Skin of body (tissue), 2 donors: ENCODE measurements around the gene DLGAP4. TPM values are rescaled to one million over a fixed set of nuclear protein-coding genes. Genes with fewer than 3 reads are reported as not detected.

Experiments
- DNase-seq: peaks from one replicate; lab custom pipeline; 2025; lab: John Stamatoyannopoulos, UW
- total RNA-seq: library from RNA; depleted of rRNA; stranded (reverse); fragments of >200 nt; gene quantifications from one replicate; pipeline ENCODE4 v1.2.3, GENCODE V29; 2014

DLGAP4 gene
- total RNA-seq, 1 donor from 2014 or later, result 22.3 TPM

DNA sequence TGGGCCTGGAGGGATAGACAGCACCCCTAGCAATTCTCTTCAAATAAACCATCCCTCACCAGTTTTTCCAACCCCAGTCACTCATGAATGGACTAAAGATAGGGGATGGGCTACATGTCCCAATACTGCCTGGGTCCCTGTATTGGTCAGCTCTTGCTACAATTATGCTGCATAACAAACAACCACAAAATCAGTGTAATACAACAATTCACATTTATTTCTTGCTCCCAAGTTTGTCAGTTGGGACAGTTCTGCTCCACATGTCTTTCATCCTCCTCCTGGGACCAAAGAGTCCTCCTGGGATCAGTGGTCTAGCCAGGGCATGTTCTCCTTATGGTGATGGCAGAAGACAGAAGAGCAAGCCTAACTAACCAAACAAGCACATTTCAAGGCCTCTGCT, 143.5 kb downstream of the DLGAP4 start:
- DNase-seq, result no peak

DNA sequence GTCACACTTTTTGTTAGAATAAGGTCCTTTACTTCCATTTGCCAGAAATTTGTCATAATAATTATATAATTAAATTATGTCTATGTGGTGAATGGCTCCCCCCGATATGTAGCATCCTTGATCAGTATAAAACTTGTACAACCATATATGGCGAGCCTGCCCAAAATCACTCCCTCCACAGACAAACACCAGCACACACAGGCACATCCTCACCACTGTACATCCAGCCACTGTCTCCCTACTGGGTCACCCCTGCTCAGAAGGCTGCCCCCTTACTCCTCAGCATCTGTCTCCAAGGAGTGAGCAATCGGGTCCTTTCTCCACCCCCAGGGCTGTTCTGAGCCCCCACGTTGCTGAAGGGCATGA, 148.2 kb downstream of the DLGAP4 start:
- DNase-seq, result no peak

DNA sequence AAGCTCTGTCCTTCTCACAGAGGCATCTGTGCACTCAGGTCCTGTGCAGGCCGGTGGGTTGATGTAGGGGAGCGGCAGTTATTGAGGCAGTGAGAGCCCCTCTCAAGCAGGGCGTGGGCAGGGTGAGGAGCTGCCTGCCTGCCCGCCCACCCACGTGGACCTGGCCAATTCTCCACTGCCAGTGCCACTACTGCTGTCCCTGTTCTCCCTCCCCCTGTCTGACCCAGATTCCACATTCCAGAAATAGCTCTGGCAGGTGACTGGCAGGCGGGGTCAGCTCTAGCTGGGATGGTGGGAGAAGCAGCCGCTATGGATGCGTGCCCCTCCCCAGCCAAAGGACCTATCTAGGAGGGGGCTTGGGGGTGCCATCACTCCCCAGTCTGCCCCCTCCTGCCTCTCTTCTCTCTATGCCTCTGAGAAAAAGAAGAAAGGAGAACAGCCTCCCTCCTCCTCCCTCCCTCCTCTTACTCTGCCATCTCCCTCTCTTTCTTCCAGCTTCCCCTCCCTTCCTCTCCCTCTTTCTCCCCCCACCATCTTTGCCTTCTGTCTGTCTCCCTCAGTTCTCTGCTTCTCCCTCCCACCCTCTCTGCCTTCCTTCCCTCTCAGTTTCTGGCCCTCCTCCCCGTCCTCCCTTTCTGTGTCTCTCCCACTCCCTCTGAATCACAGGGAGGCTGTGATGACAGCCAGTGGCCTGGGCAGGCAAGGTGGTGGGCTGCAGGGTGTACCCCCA, 148.7 kb downstream of the DLGAP4 start:
- no peak for DNase-seq

DNA sequence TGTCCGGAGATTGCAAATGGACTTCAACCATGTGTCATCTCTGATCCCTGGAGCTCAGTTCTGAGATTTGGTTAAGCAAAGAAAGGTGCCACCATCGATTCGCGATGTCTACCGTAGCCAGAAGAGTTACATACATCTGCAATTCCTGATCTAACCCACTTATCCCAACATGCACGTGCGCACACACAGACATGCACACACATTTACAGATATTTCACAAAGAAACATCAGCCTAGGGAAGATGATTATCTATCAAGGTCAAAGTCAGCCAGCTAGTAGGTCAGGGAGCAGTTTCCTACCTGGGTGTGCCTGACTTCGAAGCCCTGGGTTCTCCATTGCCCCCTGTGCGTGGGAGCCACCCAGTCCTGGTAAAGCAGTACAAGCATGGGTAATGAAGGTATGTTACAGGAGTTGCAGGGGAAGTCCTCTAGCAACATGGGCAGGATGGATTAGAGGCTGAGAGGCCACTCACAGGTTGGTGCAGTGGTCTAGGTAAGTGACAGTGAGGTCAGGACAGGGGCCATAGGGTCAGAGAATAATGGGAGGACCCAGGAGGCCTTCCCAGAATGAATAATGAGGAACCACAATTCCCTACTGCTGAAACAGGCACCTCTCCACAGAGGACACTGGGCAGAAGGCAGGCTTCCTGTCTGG, 150.0 kb downstream of the DLGAP4 start:
- no peak for DNase-seq

DNA sequence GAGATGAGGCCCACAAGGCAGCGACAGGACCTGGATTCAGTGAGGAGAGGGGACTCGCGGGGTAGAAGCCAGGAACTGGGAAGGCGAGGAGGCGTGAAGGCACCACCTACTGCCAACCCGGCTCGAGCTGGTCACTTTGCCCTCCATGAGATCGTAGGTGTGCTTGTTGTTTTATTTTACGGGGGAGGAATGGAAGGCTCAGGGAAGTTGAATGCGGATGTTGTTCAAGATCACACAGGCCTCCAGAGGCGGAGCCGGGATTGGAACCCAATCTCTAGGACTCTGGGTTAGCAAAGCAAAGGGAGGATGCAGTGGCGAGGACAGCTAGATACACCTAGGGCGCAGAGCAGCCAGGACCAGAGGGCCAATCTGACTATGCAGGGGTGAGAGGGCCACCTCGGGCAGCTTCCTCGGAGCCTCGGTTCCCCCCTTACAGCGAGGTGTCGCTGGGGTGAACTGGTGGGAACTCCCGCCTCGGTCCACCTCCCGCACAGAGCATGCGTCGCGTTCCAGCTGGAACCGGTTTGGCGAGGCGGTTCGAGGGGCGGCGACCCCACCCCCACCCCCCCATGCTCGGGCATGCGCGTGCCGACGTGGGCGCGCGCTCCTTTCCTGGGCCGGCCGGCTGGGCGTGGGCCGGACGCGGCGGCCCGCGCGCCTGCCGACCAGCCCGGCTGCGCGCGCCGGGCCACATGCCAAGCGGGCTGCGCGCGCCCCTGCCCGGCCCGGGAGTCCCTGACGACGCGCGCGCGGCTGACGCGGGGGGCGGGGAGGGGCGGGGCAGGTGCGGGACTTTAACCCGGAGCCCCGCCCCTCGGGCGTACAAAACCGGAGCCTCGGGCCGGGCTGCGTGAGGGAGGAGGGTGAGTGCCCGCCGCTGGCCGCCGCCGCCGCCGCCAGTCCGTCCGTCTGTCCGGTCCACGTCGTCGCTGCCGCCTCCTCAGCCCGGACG, 154.8 kb downstream of the DLGAP4 start:
- DNase-seq, result peak; percentile 93

DNA sequence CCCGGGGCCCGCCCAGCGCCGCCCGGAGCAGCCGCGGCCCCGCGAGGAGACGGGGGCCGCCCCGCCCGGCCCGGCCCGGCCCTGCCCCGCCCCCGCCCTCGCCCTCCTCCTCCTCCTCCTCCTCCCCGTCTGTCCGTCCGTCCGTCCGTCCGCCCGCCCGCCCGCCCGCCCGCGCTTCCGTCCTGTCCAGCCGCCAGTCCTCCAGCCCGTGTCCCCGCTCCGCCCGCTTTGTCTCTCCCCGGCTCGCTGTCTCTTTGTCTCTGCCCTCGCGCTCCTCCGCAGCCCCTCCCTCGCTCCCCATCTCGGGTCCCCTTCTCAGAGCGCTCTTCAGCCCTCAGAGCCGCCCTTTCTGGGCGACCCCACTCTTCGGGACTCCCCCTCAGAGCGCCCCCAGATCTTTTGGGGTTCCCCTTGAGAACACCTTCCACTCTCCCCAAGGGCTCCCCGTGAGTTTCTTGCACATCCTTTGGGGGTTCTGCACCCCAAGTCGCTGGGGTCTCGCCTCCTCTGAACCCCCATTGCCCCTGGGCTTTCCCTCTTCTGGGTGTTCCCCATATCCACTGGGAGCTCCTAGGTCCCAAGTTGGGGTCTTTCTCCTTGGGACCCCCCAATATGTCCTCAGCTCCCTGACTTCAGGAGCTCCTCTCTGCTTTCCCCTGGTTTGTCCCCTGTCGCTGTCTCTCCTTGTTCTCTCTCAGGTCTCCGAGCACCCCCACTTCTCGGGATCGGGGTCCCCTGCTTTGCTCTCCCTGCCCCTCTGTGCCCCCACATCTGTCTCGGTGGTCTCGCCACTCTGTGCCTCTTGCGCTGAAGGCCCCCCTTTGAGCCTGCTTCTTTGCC, 155.7 kb downstream of the DLGAP4 start:
- no peak for DNase-seq

DNA sequence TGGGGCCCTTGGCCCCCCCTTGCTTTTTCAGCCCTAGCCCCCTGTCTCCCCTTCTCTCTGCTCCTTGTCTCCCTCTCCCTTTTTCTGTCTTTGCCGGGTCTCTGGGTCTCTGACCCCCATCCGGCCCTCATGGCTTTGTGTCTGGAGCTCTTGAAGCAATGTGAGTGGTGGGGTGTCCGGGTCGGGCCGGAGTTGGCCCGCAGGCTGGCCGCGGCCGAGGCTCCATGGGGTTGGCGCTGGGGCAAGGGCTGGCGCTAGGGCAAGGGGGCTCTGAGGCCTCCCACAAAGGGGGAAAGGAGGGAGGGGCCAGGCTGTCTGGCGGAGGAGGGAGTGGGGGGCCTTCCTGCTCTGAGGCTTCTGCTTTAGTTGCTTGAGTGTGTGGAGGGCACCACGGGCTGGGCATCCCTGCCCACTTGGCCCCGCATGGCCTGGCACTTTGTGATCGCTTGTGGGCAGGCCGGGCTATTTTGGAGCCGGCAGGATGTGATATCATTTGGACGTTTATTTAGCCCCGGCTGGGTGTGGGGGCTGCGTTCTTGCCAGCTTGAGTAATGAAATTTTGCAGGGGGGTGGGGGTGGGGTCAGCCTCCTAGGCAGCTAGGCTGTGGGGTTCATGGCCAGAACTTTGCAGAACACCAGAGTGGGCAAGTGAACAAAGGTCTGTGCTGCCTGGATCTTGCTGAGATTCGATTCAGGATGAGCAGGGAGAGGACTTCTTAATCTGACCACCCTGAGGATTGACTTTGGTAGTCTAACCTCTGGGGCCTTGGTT, 156.5 kb downstream of the DLGAP4 start:
- DNase-seq, result peak; percentile 18

DNA sequence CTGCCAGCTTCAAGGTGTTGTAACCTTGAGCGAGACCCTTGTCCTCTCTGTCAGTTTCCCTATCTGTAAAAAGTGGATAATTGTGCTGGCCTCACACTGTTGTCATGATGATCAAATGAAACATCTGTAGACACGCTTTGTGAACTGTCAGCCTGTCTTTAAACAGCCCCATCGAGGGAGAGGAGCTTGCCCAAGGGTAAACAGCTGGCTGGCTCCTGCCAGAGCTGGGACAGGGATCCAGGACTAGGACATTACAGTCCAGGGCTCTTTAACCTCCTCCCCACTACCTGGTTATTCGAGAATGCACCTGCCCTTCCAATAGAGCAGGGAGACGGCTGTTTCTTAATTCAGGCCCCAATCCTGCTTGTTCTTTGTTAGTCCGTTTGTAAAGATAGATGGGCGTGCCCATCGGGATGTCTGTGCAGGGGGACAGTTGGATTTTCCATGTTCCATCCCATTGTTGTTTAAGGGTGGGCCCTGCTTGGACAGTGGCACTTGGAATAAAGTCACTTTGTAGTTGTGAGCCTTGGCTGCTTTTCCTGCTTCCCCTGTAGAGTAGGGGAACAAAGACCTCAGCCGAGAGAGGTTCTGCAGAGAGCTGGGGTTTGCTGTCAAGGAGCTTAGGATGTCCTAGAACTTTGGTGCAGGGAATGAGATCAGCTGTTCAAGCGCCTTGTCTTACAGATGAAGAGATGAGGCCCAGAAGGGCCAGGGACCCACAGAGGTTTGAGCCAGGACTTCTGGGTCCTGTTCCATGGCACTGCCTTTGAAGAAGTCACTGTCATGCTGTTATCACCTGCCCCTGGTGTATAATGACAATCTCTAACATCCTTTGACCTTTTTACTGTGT, 157.3 kb downstream of the DLGAP4 start:
- no peak for DNase-seq

DNA sequence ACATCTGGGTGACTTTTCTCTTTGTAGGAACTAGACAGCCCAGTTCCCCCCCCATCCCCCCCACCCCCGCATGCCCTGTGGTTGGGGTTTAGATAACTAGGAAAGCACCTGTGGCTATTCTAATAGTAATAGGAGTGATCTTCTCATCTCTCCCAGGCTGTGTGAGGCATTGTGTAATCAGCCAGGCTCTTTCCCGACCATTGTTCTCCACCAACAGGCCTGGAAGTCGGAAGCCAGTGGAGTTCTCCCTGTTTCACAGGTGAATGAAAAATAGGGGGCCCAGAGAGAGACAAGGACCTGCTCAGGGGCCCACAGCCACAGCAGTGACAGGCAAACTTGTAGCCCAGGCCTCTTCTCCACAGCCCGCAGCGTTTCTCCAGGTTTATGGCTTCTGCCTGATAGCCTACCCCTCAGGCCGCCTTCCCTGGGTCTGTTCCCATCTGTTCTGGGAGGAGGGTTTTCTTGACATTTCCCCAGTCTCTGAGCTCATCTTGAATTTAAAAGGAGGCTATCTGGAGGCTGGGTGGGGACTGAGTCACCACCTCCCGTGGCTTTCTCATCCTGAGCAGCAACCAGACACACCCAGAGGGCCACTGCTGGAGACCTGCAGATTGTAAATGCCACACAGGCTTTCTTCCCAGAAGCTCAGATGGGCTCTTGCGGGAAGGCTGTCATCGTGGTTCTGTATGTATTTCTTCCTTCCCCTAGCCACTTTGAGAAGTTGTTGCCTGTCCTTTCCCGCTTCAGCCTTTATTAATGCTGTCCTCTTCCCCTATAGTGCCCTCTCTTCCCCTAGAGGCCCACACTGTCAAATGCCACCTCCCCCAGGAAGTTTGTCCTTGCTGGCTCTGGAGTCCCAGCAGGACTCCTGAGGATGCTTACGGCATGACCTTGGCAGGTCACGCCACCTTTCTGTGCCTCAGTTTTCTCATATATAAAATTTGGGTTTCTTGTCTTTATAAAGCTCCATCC, 159.3 kb downstream of the DLGAP4 start:
- peak; percentile 28 for DNase-seq

DNA sequence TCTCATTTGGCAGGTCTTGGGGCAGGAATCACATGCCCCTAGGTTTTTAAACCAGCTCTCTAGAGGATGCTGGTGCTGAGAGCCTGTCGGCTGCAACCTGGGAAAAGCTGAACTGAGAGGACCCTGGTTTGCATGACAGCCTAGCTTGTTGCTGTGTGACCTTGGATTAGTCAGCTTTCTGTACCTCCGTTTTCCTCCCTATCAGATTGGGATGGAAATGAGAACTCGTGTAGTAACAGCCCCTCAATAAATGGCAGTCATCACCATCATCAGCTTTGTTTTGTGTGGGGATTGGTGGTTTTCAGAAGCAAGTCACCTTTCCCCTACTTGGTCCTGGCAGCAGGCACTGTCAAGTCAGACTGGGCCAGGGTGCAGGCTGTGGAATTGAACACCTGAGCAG, 159.9 kb downstream of the DLGAP4 start:
- no peak for DNase-seq

DNA sequence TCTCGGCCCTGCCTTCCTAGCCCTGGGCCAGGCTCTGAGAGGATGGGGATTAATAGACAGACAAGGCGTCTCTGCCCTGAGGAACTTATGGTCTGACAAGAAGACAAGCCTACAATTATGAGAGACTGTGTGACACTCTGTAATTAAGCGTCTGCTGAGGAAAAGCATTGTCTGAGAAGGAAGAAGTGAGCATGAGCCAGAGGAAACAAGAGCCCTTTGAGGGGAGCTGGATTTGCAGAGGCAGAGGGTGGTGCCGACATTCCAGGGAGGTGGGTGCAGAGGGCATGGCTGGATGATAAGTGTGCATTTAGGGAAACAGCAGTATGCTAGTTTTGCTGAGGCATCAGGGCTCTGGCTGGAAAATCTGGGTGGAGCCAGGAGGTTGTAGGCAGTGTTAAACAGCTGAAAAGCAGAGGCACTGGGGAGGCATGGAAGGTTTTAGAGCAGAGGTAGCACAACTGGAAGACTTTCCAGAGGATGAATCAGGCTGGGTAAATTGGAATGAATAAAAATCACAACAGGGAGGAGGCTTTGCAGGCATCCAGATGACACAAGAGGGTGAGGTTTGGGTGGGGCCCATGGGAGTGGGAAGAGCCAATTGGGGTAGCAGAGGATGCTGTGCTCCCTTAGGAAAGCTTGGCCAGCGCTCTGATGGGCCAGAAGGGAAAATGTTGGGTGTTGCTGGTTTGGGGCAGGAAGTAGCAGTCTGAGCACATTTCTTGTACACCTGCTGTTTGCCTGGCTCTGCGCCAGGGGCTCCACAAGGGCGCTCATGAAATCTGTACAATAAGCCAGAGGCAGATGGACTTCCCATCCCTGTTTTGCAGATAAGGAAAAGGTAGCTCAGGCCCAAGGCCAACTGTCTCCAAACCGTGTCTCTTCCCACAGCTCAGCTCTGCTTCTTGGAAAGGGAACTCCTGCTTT, 161.2 kb downstream of the DLGAP4 start:
- peak; percentile 58 for DNase-seq

DNA sequence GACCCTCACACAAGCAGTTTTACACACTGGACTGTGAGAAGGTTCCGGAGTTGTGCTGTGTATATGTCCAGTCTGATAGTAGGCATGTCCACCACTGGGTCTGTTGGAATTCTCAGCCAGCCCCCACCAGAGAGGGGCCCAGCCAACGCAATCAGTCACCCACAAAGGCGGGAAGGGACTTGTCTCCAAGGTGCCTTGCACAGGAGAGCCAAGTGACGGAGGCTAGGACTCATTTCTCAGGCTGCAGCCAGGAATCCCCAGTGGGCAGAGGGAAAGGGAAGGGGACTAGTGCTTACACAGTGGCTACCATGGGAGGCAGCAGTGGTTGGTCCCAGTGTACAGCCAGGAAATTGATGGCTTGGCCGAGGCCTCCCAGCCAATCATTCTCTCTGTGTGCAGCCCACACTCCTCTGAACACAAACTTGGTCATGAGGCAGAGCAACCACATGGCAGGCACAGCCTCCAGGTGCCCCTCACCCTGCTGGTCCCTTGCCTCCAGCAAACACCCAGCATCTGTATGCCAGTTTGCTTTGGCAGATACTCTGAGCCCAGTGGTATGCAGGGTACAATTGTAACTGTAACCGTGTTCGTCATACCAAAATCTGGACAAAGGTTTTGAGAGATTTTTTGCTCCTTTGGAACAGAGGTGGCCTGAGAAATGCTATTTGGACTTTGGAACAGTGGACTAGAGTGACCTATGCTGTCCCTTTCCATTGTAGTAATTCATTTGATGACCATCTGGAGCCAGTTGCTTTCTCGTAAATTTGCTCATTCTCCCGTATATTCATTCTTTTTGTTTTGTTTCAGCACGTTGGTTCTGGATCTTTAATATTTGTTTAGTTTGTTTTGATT, 162.2 kb downstream of the DLGAP4 start:
- DNase-seq, result no peak

DNA sequence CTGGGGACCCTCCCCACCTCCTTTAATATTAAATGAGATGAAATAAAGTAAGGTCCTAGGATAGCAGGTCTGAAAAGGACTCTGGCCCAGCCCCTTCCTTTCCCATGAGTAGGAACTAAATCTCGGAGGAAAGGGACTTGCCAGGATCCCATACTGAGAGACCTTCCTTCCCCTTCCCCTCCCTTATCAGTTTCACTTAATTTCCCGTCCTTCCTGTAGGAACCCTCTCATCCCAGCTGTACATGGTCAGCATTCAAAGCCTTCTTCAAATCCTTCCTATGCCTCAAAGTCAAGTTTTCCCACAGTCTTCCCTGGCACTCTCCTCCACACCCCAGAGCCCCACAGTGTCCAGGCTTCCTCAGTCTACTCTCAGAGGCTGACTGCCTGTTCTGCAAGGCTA, 163.8 kb downstream of the DLGAP4 start:
- no peak for DNase-seq

DNA sequence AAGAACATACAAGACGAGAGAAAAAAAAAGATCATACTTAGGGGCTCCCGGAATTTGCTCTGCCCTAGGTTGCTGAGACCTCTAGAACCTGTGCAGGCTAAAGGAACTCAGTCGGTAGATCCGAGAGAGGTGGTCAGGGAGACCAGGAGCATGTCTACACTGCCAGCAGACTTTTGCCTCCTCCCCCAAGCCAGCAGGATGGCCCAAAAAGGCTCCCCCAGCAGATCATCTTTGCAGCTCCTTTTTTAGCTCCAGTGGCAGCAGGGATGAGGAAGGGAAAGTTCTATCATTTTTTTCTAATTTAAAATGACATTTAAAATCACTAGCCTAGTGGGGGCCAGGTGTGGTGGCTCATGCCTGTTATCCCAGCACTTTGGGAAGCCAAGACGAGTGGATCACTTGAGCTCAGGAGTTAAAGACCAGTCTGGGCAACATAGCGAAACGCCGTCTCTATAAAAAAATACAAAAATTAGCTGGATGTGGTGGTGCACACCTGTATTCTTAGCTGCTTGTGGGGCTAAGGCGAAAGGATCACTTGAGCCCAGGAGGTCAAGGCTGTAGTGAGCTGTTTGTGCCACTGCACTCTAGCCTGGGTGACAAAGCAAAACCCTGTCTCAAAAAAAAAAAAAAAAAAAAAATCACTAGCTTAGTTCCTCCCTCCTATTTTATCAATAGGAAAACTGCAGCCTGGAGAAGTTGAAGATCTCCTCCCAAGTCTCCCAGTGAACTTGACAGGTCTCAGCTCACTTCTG, 165.9 kb downstream of the DLGAP4 start:
- no peak for DNase-seq

DNA sequence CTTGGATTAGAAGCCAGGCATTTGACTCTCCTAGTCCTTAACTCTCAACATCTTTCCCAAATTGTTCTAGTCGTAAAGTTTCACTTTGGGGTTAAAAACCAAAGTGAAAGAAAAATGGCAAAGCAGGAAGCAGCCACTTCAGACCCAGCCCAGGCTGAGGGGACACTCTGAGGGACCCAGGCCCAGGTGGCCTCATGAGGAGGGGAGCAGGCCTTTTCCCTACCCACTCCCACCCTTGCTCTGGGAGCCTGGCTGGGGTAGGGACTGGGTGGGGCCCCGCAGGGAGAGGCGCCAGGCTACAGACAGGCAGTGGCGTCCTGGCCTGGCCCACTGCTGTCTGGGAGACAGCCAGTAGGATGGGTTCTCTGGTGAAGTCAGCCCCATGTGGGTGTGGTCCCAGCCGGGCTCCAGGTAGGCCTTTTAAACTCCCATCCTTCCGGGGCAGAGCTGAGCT, 166.5 kb downstream of the DLGAP4 start:
- no peak for DNase-seq
